ENCODE data around the gene LRP11.

The LRP11 gene

GRCh38 chr6:149881066-149881766, 17.1 kb upstream of the LRP11 start:
- Histone ChIP-seq H3K4me3 (replicated peaks; ENCODE audit: insufficient read depth, low read length) (no peak overlapping the region), H3K27me3 (ENCODE audit: insufficient read depth, poor library complexity, severe bottlenecking) (no peaks in the 10 kb centered on the region), H3K27ac (replicated peaks) (no peak overlapping the region)
- no peak for DNase-seq (ENCODE audit: low read depth in 1 of 2, low spot score in 1 of 2)
- TF ChIP-seq SPI1 (IDR thresholded peaks at IDR 0.05; ENCODE audit: borderline replicate concordance, low read depth) (no peak), CTCF (IDR thresholded peaks at IDR 0.05; ENCODE audit: insufficient read depth, low read length) (no peak), POLR2AphosphoS5 (IDR thresholded peaks at IDR 0.05; ENCODE audit: low read depth) (no peak), REST (IDR thresholded peaks at IDR 0.05; ENCODE audit: insufficient replicate concordance, low read depth) (no peak), GABPA (IDR thresholded peaks at IDR 0.05; ENCODE audit: low read depth) (no peak)

- Histone ChIP-seq H3K4me3 (replicated peaks; ENCODE audit: insufficient read depth, low read length) (no peak overlapping the region), H3K27ac (replicated peaks) (no peak overlapping the region), H3K27me3 (ENCODE audit: insufficient read depth, poor library complexity, severe bottlenecking) (no peaks in the 10 kb centered on the region)
- TF ChIP-seq REST (IDR thresholded peaks at IDR 0.05; ENCODE audit: insufficient replicate concordance, low read depth) = no peak
- no peak for TF ChIP-seq GABPA (IDR thresholded peaks at IDR 0.05; ENCODE audit: low read depth)
- no peak for TF ChIP-seq SPI1 (IDR thresholded peaks at IDR 0.05; ENCODE audit: borderline replicate concordance, low read depth)
- no peak for TF ChIP-seq CTCF (IDR thresholded peaks at IDR 0.05; ENCODE audit: insufficient read depth, low read length)
- no peak for TF ChIP-seq POLR2AphosphoS5 (IDR thresholded peaks at IDR 0.05; ENCODE audit: low read depth)
- no peak for DNase-seq (ENCODE audit: low read depth in 1 of 2, low spot score in 1 of 2)
Observed at GRCh38 chr6:149877659-149878058, 13.5 kb upstream of the LRP11 start.

- H3K27ac ChIP-seq (replicated peaks) = no peak overlapping the region
- DNase-seq (ENCODE audit: low read depth in 1 of 2, low spot score in 1 of 2) = no peak
- no peaks in the 10 kb centered on the region for H3K27me3 ChIP-seq (ENCODE audit: insufficient read depth, poor library complexity, severe bottlenecking)
- no peak overlapping the region for H3K4me3 ChIP-seq (replicated peaks; ENCODE audit: insufficient read depth, low read length)
- TF ChIP-seq GABPA (IDR thresholded peaks at IDR 0.05; ENCODE audit: low read depth) (no peak), CTCF (IDR thresholded peaks at IDR 0.05; ENCODE audit: insufficient read depth, low read length) (no peak), REST (IDR thresholded peaks at IDR 0.05; ENCODE audit: insufficient replicate concordance, low read depth) (no peak), POLR2AphosphoS5 (IDR thresholded peaks at IDR 0.05; ENCODE audit: low read depth) (no peak), SPI1 (IDR thresholded peaks at IDR 0.05; ENCODE audit: borderline replicate concordance, low read depth) (no peak)
Observed at GRCh38 chr6:149876241-149876933, 12.2 kb upstream of the LRP11 start.

All from HL-60 (cell line).